NCI-H2081 (cell line): ENCODE results near the gene SZT2.

Source experiments
- DNase-seq, 2 experiments: peaks; one replicate each; lab custom pipeline; 2025; lab: John Stamatoyannopoulos, UW

SZT2 gene

DNA sequence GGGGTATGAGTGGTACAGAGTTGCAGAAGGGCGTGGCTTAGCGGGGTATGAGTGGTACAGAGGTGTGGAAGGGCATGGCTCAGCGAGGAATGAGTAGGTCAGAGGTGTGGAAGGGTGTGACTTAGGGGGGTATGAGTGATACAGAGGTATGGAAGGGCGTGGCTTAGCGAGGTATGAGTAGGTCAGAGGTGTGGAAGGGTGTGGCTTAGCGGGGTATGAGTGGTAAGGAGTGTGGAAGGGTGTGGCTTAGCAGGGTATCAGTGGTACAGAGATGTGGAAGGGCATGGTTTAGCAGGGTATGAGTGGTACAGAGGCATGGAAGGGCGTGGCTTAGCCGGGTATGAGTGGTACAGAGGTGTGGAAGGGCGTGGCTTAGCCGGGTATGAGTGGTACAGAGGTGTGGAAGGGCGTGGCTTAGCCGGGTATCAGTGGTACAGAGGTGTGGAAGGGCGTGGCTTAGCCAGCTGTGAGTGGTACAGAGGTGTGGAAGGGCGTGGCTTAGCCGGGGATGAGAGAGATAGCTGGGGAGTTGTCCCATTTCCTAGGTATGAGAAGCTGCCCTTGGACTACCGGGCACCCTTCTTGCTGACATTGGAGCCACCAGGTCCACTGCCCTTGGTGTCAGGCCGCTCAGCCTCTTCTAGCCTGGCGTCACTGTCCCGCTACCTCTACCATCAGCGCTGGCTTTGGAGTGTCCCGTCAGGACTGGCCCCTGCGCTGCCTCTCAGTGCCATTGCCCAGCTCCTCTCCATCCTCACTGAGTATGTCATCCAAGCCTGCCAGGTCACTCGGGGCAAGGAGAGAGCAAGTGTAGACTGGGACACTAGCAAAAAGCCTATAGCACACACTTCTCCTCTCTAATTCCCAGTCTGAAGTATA is 34.2 kb downstream of the SZT2 start:
- DNase-seq: no peak

DNA sequence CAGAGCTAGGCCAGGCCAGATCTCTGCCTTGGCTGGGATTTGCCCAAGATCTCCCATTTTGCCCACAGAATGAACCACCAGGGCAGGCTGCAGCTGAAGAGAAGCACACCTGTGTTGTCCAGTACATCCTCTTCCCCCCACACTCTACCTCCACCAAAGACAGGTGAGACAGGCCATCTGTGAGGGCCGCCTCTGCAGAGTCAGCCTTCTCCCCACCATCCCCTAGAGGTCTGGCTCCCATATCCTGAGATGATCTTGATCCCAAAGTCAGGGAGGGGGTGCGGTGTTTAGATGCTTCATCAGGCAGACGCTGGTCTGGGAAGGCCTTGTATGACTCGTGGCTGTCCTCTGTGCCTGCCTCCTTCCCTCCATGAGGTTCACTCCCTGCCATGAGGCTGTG is 35.3 kb downstream of the SZT2 start:
- no peak for DNase-seq

DNA sequence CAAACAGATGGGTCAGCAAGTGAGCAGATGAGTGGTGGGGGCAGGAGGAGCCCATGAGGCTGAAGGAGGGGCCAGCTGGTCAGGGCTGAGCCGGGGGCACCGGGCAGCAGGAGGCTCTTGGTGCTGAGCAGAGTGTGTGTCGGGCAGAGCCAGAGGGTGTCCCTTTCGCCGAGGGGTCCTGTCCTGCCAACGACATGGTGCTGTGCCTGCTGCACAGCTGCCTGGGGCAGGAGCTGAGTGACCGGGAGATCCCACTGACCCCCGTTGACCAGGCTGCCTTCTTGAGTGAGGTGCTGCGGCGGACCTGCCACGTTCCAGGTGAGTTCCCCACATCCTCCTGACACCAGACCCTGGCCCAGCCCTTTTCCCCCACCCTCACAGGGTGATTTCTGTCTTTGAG is 36.5 kb downstream of the SZT2 start:
- DNase-seq: no peak

DNA sequence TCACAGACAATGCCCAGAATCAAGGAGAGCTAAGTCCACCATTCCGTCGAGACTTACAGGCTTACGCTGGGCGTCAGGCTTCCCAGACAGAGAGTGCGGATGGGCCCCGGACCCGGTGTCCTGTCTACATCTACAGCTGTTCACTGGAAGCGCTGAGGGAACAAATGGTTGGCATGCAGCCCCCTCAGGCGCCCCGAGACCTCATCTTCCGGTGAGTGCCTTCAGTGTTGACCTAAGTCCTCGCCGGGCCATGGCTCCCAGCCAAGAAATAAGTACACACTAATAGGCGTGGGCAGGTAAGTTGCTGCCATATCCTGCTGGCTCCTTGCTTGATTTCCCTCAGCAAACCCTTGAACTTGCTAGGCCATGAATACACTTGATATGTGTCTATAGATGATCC is 37.8 kb downstream of the SZT2 start:
- no peak for DNase-seq

DNA sequence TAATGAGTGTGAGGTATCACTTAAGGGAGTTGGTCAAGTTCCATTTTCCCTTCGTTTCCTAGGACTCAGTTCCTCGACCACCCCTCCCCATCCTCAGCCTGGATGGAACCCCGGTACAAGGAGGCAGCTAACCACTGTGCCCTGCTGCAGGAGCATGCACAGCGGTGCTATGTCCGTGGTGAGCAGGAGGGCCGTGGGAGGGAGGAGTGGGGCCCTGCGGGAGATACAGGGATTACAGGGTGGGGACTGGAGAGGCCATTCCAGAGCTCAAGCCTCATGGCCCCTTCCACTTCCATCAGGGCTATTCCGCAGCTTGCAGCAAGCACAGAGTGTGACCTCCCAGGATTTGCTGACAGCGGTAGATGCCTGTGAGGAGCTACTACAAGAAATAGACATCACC is 38.2 kb downstream of the SZT2 start:
- no peak for DNase-seq

DNA sequence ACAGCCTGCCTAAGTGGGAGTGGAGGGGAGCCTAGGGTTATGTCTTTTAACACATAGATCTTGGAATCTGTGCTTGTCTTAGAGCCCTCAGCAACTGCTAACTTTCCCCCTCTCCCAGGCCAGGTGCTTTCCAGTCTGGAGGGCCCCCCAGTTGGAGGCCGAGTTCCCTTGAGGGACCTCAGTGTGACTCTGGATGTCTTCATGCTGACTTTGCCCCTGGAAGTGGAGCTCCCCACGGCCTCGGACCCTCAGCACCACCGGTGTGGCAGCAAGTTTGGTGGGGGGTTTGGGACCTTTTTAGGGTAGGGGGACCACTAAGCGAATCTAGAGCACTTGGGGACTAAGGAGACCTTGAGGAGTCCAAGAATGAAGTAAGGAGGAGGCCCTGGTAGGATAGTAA is 41.1 kb downstream of the SZT2 start:
- DNase-seq: no peak

DNA sequence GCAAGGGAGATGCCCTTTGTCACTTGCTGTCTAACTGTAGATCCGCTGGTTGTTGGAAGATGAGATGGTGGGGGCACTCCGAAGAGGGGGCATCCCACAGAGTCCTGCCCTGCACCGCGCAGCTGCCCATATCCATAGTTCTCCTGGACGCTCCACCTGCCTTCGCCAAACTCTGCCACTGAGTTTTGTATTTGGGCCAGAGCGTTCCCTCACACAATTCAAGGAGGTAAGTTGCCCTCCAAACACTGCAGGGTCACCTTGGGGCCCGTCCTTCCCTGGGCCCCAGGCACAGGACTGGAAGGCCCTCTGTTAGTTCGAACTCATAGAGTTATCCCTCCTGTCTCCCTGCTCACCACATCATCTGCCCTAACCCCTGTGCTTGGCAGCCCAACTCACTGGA is 42.0 kb downstream of the SZT2 start:
- DNase-seq: no peak

DNA sequence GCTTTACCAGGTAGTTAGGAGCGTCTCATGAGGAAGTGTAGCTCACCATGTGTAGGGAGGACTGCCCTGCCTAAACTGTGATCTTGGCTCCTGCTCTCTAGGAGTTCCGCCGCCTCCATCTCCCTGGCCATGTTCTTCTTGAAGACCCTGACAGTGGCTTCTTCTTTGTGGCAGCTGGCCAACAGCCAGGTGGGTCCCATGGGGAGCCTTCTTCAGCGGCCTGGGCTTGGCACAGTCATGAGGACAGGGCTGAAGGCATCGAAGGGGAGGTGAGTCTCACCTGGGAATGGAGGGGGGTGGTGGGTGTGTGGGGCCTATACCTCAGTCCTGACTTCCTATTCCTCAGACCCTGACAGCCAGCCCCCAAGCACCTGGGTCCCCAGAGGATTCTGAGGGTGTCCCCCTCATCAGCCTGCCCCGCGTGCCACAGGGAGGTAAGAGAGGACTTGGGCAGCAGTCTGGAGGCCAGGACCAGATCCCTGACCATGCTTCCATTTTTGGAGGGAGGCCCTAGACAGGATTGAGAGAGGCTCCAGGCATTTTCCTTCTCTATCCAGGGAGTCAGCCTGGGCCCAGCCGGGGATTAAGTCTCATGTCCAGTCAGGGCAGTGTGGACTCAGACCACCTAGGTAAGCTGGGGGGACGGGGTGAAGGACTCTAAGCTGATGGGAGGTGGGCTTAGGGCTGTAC is 42.6 kb downstream of the SZT2 start:
- no peak for DNase-seq

DNA sequence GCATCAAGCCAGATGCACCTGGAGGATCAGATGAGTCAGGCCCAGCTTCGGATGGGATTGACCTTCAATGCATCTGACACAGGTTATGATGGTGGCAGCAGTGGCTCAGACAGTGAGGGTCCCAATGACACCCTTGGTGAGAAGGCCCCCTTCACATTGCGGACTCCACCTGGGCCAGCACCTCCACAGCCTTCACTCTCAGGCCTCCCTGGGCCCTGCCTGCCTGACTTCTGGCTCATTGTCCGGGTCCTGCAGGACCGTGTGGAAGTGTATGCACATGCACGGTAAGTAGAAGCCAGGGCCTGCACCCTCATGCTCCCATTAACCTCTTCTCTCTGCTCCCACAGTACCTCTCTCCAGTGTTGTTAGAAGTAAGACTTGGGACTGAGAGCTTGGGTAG is 43.2 kb downstream of the SZT2 start:
- DNase-seq: no peak

DNA sequence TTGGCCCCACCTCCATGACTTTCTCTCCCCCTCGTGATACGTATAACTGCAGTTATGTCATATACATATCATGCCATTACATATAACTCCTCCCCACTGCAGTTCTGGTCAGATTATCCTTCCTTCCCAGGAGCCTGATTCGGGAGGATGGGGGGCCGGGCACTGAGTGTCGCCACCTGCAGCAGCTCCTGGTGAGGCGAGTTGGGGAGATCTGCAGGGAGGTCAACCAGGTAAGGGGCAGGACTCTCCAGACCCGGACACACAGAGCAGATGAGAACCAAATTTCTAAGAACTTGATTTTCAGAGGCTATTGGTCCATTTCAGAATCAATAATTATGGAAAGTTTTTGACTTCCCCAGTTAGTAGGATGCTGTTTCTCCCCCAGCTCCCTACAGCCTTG is 44.6 kb downstream of the SZT2 start:
- DNase-seq: no peak

DNA sequence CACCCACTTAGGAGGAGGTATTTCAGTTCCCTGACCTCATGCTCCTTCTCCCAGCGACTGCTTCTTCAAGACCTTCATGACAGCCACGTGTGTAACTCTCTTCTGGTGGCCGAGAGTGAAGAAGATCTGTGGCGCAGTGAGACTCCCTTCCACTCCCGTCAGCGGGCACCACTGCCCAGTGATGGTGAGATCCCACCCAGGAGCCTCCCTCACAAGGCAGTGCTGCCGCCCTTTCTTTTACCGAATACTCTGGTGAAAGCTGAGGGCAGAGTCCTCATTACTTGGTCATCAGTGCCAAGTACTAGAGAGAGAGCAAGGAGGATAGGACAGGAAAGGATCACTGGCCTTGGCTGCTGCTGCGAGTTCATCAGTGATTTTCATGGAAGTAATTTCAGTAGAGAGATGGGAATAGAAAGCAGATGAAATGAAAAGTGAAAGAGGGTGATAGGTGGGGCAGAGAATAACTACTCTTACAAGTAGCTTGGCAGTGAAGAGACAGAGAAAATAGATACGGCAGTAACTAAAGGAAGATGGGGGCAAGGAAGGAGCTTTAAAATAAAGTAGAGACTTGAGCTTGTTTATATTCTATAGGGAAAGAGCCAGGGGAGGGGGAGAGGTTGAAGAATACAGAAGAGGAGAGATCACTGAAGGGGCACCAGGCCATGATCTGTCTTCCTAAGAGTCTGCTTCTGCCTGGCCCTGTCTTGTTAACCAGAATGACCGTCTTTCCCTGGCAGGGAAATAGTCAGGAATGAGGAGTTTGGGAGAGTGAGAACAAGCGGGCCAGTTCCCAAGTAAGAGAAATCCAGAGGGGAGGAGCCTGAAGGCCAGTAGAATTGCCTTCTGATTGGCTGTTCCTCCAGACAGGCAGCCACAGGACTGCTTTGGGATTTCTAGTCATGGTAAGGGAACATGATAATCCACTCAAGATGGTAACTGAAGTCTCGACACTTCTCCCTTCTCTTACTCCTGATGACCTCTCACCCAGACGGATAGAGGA is 45.7 kb downstream of the SZT2 start:
- DNase-seq: no peak

DNA sequence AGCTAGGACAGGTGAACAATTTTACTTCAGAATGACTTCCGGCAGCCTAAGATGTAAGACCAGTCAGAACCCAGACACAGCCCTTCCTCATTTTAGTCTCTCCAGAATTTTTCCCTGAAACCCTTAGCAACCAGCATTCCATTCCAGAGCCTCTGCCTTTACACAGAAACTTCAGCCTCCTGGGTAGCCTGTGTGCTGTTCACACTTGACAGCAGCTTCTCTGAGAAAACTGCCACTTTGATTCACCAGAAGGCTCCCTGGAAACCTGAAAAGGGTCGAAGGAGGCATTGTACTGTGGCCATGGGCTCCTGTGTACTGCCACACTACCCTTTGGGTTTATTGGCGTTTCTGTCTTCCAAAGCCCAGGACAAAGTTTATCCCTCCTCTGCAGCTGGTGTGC is 46.7 kb downstream of the SZT2 start:
- no peak for DNase-seq

DNA sequence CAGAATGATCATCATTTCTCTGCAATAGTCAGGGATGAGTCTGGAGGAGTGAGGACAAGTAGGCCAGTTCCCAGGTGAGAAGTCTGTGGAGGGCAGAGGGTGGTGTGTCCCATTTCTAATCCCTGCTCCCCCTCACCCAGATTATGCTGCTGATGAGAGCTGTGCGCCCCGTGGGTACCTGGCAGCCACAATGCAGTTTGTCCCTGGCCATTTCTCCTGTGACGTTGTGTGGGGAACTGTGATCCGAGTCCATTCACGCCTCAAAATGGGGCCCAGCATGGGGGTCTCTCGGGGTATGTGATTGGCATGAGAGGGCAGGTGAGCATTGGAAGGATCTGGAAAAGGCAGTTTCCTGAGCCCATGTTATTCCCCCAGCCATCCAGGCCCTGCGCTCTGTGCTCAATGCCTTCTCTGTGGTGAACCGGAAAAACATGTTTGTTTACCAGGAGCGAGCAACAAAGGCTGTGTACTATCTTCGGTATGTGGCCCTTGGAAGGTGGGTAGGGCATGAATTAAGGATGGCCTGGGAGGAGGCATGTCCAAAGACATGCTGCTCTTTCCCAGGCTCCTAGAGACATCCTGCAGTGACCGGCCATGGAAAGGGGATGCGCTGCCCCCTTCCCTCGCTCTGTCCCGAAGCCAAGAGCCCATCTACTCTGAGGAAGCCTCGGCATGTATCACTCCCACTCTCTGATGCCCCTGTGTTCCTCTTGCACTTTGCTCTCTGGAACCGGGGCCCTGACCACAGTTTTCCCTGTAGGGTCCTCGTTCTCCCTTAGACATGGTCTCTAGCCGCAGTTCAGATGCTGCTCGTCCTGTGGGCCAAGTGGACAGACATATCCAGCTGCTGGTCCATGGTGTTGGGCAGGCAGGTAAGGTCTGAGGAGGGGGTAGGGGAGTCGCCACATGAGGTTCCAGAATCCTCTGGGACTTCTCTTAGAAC is 47.6 kb downstream of the SZT2 start:
- no peak for DNase-seq

DNA sequence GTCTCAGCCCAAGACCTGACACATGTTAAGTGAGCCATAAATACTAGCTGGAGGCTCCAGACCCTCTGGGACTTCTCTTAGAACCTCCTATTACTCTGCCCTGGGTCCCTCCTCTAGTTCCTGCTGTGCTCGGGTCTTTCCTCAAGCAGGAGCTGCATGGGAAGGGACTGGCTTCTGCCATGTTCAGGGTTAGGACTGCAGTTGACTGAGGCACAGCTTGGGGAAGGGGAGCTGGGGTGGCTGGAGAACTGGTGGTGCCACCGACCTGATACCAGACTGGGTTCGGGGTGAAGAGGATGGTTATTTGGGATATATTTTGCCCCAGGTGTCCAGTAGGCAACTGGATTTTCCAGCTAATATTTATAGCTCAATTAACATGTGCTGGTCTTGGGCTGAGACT is 48.3 kb downstream of the SZT2 start:
- no peak for DNase-seq

DNA sequence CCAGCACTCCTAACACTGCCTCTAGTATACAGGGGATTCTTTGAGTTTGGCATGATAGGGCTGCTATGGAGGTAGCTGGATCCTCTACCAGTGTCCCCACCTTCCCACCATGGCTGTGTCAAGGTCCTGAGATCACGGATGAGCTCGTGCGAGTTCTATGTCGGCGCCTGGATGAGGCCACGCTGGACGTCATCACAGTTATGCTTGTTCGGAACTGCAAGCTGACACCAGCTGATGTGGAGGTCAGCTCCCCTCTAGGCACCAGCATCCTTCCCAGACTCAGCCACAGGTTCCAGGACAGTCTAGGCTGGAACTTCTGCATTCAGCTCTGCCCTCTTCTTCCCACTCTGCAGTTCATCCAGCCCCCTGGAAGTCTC is 48.9 kb downstream of the SZT2 start:
- DNase-seq: no peak

DNA sequence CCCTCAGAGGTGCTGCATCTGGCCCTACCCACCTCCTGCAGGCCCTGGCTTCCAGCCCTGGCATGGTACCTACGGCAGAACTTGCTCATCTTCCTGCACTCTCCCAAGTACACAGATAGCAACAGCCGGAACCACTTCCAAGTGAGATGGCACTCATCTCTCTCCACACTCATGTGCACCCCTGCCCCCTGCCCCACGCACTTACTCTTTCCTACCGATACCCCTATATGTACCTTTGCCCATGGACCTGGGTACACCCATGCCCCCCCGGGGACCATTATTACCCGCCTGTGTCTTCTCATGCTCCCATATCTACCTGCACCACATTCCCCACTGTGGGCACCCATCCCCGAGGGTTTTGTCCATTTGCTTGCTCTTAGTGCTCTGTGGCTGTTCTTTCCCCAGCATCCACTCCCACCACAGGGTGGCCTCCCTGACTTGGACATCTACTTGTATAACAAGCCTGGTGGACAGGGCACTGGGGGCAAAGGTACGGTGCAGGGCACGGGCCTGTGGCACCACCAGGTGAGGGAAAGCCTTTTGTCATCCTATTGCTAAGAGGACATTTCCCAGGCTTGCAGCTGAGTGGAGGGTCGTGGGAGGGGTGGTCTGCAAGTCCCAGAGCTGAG is 49.4 kb downstream of the SZT2 start:
- no peak for DNase-seq

DNA sequence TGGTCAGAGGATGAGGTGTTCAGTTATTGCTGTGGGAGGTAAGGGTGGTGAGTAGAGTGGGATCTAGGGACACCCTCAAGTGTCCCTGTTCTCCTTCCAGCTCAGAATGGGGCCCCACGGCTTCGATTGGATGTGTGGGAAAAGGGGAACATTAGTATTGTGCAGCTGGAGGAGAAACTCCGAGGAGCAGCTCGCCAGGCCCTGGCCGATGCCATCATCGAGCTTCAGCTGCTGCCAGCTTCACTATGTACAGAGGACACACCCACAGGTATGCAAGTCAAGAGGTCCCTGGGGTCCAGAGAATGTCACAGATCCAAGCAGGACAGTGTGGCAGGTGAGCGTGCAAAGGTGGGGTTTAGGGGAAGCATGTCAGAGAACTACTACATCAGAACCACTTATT is 50.1 kb downstream of the SZT2 start:
- DNase-seq: no peak

DNA sequence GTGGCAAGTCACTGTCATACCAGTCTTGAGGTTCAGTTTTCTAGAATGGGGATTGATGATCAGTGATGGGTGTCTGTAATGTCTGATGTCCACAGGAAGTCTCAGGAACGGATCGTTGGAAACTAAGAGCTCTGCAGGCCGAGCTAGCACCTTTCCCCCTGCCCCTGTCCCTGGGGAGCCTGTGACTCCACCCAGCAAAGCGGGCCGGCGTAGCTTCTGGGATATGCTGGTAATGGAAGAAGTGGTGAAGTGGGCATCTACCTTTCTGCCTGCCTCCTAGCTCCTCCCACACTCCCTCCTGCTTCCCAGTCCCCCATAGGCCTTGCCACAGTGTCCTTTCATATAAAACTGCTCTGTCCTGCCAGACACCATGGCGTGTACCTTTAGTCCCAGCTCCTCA is 50.7 kb downstream of the SZT2 start:
- no peak for DNase-seq

DNA sequence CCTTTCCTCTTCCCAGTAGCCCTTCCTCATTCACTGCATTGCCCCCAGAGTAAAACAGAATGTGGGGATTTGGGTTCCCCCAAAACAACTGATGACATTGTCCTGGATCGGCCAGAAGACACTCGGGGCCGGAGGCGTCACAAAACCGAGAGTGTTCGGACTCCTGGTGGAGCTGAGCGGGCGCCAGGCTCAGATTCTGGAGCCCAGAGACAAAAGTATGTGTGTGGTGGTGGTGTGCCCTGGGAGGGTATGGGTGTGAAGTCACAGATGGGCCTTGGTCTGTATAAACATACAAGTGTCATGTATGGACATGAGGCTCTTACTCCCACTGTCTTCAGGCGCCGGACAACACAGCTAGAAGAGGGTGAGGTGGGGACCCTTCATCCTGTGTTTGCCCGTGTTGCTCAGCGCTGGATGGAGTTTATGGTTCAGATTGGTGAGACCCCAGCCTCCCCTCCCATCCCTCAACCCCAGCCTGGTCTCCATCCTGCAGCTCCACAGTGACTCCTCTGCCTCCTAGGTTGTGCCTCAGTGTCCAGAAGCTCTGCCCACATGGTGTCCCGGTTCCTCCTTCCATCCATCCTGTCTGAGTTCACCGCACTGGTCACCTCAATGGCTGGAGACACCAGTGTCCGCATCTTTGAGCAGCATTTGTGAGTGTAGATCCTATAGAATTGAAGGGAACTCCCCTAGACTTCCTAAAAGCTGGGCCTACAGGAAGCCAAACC is 51.6 kb downstream of the SZT2 start:
- DNase-seq: no peak
